ENCODE data around the gene ZNF503. TPM values are rescaled to one million over a fixed set of nuclear protein-coding genes. Genes with fewer than 3 reads are reported as not detected.

ZNF503 gene
- total and polyA plus RNA-seq, 10 of the 15 experiments (the other 5 are each of a cell fraction or from before 2014, with no cell fraction given), result 0.05 to 1.1 (median 0.11) TPM; not detected in 1

DNA sequence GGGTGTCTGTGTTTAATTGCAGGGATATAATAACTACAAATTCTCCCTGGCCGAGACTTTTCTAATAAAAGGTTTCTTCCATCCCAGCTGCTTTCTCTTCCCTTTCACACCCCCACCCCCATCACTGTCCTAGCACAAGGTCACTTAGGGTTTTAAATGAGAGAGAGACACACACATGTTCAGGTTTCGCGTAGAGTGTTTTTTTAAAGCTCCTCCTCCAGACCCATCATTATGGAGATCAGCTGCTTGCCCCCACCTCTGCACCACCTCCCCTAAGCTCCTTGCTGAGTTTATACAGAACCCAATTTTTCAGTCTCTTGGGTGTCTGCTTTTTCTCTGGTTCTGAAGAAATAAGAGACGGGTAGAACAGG is 48.5 kb upstream of the ZNF503 start:
- H4K20me1 ChIP-seq (ENCODE audit: control insufficient read depth, insufficient read depth), result no peaks in the 10 kb centered on the region
- CTCF ChIA-PET, result interaction anchor here (1.1 to 2.1 kb wide), 2 partner anchors 12 to 56 kb away, joined by 3 to 4 read pairs; no protein-coding TSS in a partner anchor
- ATAC-seq (no peak), FAIRE-seq (no peak), DNase-seq (ENCODE audit: low read depth, low spot score) (no peak)
- in situ Hi-C loops (cut with MboI) (no loop called here), intact Hi-C loops (cut with micrococcal nuclease; ENCODE audit: unreplicated experiment) (no loop called here)
- H2AFZ ChIP-seq (ENCODE audit: control insufficient read depth, low read depth, low read length), result no peak overlapping the region
- BruUV-seq (replicated peaks), result no TSS peak
- no peaks in the 10 kb centered on the region for H3K9me3 ChIP-seq (replicated peaks; ENCODE audit: control insufficient read depth, insufficient read depth, low read length)
- RAD21 ChIA-PET (ENCODE audit: unreplicated experiment), result interaction anchor here (1.0 kb wide), 1 partner anchor 48 kb away, joined by 3 read pairs; no protein-coding TSS in a partner anchor
- SMC1A ChIA-PET (ENCODE audit: uncharacterized antibody, unreplicated experiment), result interaction anchor here (1.2 to 2.4 kb wide), 3 partner anchors 8 to 38 kb away, joined by 3 to 6 read pairs (median 4); no protein-coding TSS in a partner anchor
- H3K4me3 ChIP-seq, result no peak overlapping the region
- no peak overlapping the region for H3K4me2 ChIP-seq (ENCODE audit: control insufficient read depth, insufficient read depth)
- 0 out of 2 replicates have a peak, but pooled peaks have one; percentile 6 for TF ChIP-seq IKZF1 (conservative IDR thresholded peaks at IDR 0.05)
- no peak for TF ChIP-seq RAD21 (IDR thresholded peaks at IDR 0.05; ENCODE audit: insufficient read depth, low read depth, low read length)
- no peak overlapping the region for H3K9ac ChIP-seq (ENCODE audit: control insufficient read depth, insufficient read depth, low read length)
- no peaks in the 10 kb centered on the region for H3K27me3 ChIP-seq (replicated peaks in 1 of 2; ENCODE audit: control insufficient read depth in 2 of 2, insufficient read depth in 2 of 2, low read length in 1 of 2)
- no peaks in the 10 kb centered on the region for H3K4me1 ChIP-seq (ENCODE audit: control insufficient read depth, insufficient read depth, low read length)
- POLR2A ChIA-PET, result interaction anchor here (0.7 kb wide), 1 partner anchor 39 kb away, joined by 4 read pairs; no protein-coding TSS in a partner anchor
- no peaks in the 10 kb centered on the region for H3K36me3 ChIP-seq (ENCODE audit: control insufficient read depth in 2 of 2, insufficient read depth in 2 of 2, low read length in 1 of 2)
- H3K79me2 ChIP-seq (ENCODE audit: control insufficient read depth, insufficient read depth, low read length), result no peaks in the 10 kb centered on the region
- WGBS (ENCODE audit: insufficient coverage, insufficient replicate concordance, low lambda C conversion rate, missing lambda C conversion rate), result 50% methylated on average over 4 of the region's 4 CpGs
- H3K27ac ChIP-seq (ENCODE audit: control insufficient read depth, insufficient read depth), result no peak overlapping the region

DNA sequence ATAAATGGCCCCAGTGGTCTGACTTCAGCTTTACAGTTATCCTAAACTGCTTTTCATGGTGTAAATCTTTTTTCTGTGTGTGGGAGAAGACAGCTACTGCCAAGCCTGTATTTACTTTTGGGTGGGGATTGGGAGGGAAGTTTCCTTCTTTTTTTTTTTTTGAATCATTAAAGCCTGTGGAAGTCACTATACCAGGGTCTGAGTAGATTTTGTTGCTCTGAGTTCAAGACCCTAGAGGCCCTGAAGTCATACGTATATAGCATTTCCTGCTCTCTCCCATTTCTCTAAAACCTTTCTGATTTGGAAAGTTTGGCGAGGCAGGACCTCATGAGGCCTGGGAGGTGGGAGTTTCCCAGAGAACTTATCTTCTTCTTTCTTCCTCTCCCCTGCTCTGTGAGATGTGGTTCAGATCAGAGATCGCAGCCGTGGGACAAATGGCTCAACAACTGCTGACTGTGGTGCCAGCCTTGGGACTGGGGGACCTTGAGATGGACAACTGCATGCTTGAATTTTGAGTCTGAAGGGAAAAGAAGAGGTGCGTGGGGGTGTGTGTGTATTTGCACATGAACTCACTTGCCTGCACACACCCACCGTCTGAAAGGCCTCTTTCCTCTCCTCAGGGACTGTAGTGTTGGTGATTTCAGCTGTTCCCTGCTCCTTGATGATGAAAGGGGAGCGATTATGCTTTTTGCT is 48.0 kb upstream of the ZNF503 start:
- TF ChIP-seq JUND (IDR thresholded peaks at IDR 0.05; ENCODE audit: low read depth, low read length), result no peak
- TF ChIP-seq IKZF1 (conservative IDR thresholded peaks at IDR 0.05), result 0 out of 2 replicates have a peak, but pooled peaks have one; percentile 6
- H3K4me2 ChIP-seq (ENCODE audit: control insufficient read depth, insufficient read depth), result no peak overlapping the region
- ChIA-PET SMC1A (ENCODE audit: uncharacterized antibody, unreplicated experiment) (interaction anchor here (1.2 to 2.4 kb wide), 3 partner anchors 7 to 38 kb away, joined by 4 to 6 read pairs (median 4); no protein-coding TSS in a partner anchor), CTCF (interaction anchor here (1.1 to 2.1 kb wide), 2 partner anchors 13 to 56 kb away, joined by 3 to 4 read pairs; no protein-coding TSS in a partner anchor), POLR2A (interaction anchor here (0.7 to 1.2 kb wide), 3 partner anchors 21 to 83 kb away, joined by 4 read pairs; no protein-coding TSS in a partner anchor), RAD21 (ENCODE audit: unreplicated experiment) (interaction anchor here (1.0 kb wide), 1 partner anchor 47 kb away, joined by 3 read pairs; no protein-coding TSS in a partner anchor)
- BruUV-seq (replicated peaks), result no TSS peak
- no peak overlapping the region for H3K9ac ChIP-seq (ENCODE audit: control insufficient read depth, insufficient read depth, low read length)
- WGBS (ENCODE audit: insufficient coverage, insufficient replicate concordance, low lambda C conversion rate, missing lambda C conversion rate), result 30% methylated on average over 7 of the region's 7 CpGs
- H3K79me2 ChIP-seq (ENCODE audit: control insufficient read depth, insufficient read depth, low read length), result no peaks in the 10 kb centered on the region
- DNase-seq (ENCODE audit: low read depth, low spot score), result no peak
- ATAC-seq, result no peak
- no peaks in the 10 kb centered on the region for H3K4me1 ChIP-seq (ENCODE audit: control insufficient read depth, insufficient read depth, low read length)
- no peak overlapping the region for H2AFZ ChIP-seq (ENCODE audit: control insufficient read depth, low read depth, low read length)
- H3K27ac ChIP-seq (ENCODE audit: control insufficient read depth, insufficient read depth), result no peak overlapping the region
- intact Hi-C loops (cut with micrococcal nuclease; ENCODE audit: unreplicated experiment) (no loop called here), in situ Hi-C loops (cut with MboI) (no loop called here)
- H3K36me3 ChIP-seq (ENCODE audit: control insufficient read depth in 2 of 2, insufficient read depth in 2 of 2, low read length in 1 of 2), result no peaks in the 10 kb centered on the region
- no peaks in the 10 kb centered on the region for H4K20me1 ChIP-seq (ENCODE audit: control insufficient read depth, insufficient read depth)
- no peak overlapping the region for H3K4me3 ChIP-seq
- no peak for FAIRE-seq
- no peaks in the 10 kb centered on the region for H3K27me3 ChIP-seq (replicated peaks in 1 of 2; ENCODE audit: control insufficient read depth in 2 of 2, insufficient read depth in 2 of 2, low read length in 1 of 2)
- no peaks in the 10 kb centered on the region for H3K9me3 ChIP-seq (replicated peaks; ENCODE audit: control insufficient read depth, insufficient read depth, low read length)

Data from GM12878 (cell line).